ENCODE data around the gene TAPT1.
A peak's percentile ranks its signal among the peaks of the same experiment; 100 is the strongest.
"Not testable (repeated sequence)": the region's sequence is repeated elsewhere in the genome, so short reads cannot be mapped to it uniquely, and the experiment has no call there.

Gene TAPT1, protein sequence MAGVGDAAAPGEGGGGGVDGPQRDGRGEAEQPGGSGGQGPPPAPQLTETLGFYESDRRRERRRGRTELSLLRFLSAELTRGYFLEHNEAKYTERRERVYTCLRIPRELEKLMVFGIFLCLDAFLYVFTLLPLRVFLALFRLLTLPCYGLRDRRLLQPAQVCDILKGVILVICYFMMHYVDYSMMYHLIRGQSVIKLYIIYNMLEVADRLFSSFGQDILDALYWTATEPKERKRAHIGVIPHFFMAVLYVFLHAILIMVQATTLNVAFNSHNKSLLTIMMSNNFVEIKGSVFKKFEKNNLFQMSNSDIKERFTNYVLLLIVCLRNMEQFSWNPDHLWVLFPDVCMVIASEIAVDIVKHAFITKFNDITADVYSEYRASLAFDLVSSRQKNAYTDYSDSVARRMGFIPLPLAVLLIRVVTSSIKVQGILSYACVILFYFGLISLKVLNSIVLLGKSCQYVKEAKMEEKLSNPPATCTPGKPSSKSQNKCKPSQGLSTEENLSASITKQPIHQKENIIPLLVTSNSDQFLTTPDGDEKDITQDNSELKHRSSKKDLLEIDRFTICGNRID

DNA sequence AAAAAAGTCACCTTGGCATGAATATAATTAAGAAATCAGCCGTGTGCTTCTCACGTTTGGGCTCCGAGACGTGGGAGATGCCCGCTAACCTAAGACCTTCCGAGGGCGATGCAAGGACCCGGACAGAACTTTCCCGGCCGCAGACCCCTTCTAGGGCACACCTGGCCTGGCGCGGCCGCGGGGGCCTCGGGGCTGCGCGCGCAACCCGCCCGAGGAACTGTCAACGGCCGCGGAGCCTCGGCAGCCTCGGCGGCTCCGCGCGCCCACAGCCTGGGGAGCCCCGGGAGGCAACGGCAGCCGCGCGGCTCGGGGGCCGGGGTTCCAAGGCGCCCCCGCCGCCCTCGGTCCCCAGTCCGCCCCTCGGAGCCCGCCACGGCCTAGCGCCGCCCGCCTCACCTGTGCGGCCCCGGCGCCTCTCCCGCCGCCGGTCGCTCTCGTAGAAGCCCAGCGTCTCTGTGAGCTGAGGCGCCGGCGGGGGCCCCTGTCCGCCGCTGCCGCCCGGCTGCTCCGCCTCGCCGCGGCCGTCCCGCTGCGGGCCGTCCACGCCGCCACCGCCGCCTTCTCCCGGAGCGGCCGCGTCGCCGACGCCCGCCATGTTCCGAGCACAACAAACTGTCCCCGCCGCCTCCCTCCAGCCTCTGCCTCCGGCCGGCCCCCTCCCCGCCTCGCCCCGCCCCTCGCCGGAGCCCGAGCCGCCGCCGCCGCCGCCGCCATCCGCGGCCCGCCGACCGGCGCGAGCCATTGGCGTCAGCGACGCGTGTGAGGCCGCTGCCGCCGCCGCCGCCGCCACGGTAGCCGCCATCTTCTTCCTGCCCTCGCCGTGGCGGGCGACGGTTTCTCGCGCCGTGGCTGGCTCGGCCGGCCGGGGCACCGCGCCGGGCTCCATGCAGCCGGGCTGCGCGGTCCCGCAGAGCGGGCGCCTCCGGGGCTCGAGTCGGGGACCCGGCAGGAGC lies at the start of gene TAPT1:
TAPT1 (minus strand) TSS at position 609 of the 953 bp plus-strand sequence; CDS start at position 595, 14 bp downstream.
- H3K4me3 ChIP-seq (ENCODE audit: low read length): peak within 1 kb of the TSS; percentile 74
- H3K4me1 ChIP-seq (ENCODE audit: insufficient read depth, low read length): peaks cover 24% of the 10 kb centered on the region
- H2AFZ ChIP-seq (ENCODE audit: low read depth, low read length): peak within 1 kb of the TSS; percentile 50
- no peaks in the 10 kb centered on the region for H3K27me3 ChIP-seq (ENCODE audit: insufficient read depth, low read length)
- no peaks in the 10 kb centered on the region for H3K36me3 ChIP-seq (ENCODE audit: insufficient read depth, low read length)
- H3K9me3 ChIP-seq (ENCODE audit: low read length): no peaks in the 10 kb centered on the region

DNA sequence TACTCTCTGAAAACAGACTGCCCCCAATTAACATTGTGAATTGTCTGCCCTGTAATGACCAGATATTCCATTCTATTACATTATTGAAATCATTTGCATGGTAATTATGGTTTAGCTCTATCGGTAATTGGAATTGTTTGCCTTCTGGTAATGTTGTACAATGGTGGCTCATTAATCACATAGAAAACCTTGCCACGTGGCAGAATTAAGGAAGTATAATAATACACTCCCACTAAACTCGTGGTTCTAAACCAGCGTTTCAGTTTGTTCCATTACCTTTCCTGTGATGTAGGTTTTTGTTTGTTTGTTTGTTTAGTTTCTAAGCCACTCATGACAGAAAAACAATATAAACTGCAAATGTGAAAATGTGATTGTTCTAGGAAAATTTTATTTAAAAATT lies 45.1 kb upstream of the TAPT1 start:
- H3K4me3 ChIP-seq (ENCODE audit: low read length): no peak overlapping the region
- no peaks in the 10 kb centered on the region for H3K36me3 ChIP-seq (ENCODE audit: insufficient read depth, low read length)
- no peaks in the 10 kb centered on the region for H3K9me3 ChIP-seq (ENCODE audit: low read length)
- no peaks in the 10 kb centered on the region for H3K4me1 ChIP-seq (ENCODE audit: insufficient read depth, low read length)
- H3K27me3 ChIP-seq (ENCODE audit: insufficient read depth, low read length): no peaks in the 10 kb centered on the region
- H2AFZ ChIP-seq (ENCODE audit: low read depth, low read length): no peak overlapping the region

DNA sequence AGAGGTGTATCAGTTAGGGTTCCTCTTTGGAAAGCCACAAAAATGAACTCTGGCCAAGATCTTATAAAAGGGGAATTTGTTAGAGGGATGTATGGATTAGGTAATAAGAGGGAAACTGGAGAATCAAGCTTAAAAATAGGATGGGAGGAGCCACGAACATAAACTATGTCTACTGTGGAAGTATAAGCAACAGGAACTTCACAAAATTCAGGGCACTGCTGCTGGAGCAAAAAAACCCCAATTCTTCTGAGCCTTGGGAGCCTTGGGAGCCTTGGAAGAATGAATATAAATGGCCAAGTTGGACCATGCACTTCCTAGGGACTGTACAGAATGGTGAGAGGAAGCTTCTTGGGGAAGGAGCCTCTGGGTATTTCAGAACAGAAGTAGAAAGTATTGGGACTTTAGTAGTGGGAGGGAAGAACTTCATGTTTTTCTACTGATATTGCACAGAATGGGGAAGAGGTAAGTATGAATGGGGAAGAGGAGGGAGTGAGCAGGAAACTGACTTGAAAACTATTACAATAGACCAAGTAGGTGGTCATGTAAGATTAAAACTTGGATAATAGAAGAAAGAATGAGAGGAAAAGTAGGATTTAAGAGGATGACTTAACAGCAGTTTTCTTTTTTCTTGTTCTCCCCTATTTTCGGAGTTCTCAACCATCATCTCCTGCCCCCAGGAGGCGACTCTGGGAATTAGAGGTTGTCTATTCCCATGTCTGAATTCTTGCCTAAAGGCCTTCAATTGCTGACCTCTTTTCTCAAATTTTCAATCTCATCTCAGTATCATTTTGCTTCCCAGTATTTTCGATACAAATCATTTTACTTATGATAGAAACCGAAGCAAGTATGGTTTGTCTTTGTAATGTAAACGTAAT lies 44.4 kb upstream of the TAPT1 start:
- no peak overlapping the region for H3K4me3 ChIP-seq (ENCODE audit: low read length)
- H3K9me3 ChIP-seq (ENCODE audit: low read length): no peaks in the 10 kb centered on the region
- H3K27me3 ChIP-seq (ENCODE audit: insufficient read depth, low read length): no peaks in the 10 kb centered on the region
- no peaks in the 10 kb centered on the region for H3K36me3 ChIP-seq (ENCODE audit: insufficient read depth, low read length)
- H3K4me1 ChIP-seq (ENCODE audit: insufficient read depth, low read length): no peaks in the 10 kb centered on the region
- no peak overlapping the region for H2AFZ ChIP-seq (ENCODE audit: low read depth, low read length)

DNA sequence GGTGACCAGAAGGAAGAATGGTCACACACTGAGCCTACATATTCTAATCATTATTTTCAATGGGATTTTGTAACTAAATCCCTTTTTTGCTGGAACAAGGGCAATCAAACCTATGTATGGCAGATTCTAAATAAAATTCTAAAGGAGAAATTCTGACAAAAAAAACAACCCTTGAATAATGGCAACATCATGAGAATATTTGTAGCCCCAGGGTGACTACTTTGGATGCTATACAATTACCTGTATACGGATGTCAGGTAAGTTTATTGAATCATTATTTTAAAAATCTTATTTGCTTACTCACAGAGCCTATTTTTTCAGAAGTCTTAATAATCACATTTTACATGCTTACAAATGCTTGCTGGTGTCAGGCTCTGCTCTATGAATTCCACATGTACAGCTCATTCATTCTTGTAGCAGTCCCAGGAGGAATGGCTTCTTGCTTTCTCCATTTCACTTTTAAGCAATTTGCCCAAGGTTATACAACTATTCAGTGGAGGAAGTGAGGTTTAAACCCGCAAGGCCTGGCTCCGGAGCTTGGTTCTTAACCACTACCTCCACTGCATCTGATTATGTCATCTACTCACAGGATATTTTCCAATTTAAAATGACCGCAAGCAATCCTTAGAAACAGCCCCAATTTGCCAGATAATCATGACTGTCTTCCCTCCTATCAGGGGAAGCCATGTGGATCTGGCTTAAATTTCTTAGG lies 43.6 kb upstream of the TAPT1 start:
- H3K4me1 ChIP-seq (ENCODE audit: insufficient read depth, low read length); H3K9me3 ChIP-seq (ENCODE audit: low read length); H3K36me3 ChIP-seq (ENCODE audit: insufficient read depth, low read length); H3K27me3 ChIP-seq (ENCODE audit: insufficient read depth, low read length); H2AFZ ChIP-seq (ENCODE audit: low read depth, low read length); H3K4me3 ChIP-seq (ENCODE audit: low read length): not testable (repeated sequence)

DNA sequence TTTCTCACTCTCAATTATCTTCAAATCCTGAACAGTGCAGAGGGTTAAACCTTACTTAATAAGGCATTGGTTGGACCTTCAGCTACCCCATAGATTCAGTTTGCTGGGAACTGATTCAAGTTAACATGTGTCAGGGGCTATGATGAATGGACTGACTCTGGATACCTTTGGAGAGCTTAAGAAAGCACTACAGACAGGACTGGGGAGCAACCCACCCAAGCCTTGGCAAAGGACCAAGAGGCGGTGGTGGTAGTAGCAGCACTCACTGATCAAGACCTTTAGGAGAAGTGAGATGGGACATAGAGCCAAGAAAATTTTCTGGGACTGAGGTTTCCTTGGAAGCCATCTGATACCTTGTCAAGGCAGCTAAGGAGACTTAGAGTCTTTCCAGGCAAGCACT lies 43.0 kb upstream of the TAPT1 start:
- H3K36me3 ChIP-seq (ENCODE audit: insufficient read depth, low read length): no peaks in the 10 kb centered on the region
- H3K4me3 ChIP-seq (ENCODE audit: low read length): no peak overlapping the region
- H3K9me3 ChIP-seq (ENCODE audit: low read length): no peaks in the 10 kb centered on the region
- H2AFZ ChIP-seq (ENCODE audit: low read depth, low read length): no peak overlapping the region
- no peaks in the 10 kb centered on the region for H3K4me1 ChIP-seq (ENCODE audit: insufficient read depth, low read length)
- no peaks in the 10 kb centered on the region for H3K27me3 ChIP-seq (ENCODE audit: insufficient read depth, low read length)

DNA sequence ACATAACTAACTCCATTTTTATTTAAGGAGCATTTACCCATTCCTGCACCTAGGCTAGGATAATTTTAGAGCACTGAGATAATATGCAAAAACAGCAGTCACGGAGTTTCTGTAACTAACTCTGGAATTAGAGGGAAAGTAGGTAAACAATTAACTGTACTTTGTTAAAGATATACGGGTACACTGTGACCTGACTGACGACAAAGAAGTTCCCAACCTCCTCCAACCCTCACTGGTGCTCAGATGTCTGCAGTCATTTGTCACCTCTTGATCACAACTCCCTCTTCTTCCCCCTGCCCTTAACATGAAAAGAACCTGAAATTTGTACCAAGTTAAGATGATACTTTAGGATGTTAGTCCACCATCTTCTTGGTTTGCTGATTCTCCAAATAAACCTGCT lies 42.0 kb upstream of the TAPT1 start:
- no peaks in the 10 kb centered on the region for H3K27me3 ChIP-seq (ENCODE audit: insufficient read depth, low read length)
- no peaks in the 10 kb centered on the region for H3K4me1 ChIP-seq (ENCODE audit: insufficient read depth, low read length)
- no peaks in the 10 kb centered on the region for H3K36me3 ChIP-seq (ENCODE audit: insufficient read depth, low read length)
- H3K4me3 ChIP-seq (ENCODE audit: low read length): no peak overlapping the region
- no peaks in the 10 kb centered on the region for H3K9me3 ChIP-seq (ENCODE audit: low read length)
- H2AFZ ChIP-seq (ENCODE audit: low read depth, low read length): no peak overlapping the region

DNA sequence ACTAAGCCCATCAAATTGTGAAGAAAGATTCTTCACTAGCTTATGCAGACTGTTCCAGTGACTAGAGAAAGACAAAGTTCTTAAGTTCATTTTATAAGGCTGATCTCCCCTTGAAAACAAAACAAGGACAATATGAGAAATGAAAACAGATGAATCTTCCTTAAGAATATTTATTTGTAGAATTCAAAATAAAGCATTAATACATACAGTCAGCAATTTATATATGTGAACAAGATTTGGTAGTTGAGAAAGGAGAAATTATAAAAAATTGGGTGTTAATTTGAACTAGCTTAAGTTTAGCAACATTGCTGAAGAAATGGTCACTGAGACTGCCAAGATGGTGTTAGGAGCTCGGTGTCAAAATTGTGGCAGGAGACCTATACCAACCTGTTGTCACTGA lies 41.4 kb upstream of the TAPT1 start:
- H3K27me3 ChIP-seq (ENCODE audit: insufficient read depth, low read length): no peaks in the 10 kb centered on the region
- no peaks in the 10 kb centered on the region for H3K4me1 ChIP-seq (ENCODE audit: insufficient read depth, low read length)
- H3K36me3 ChIP-seq (ENCODE audit: insufficient read depth, low read length): no peaks in the 10 kb centered on the region
- no peak overlapping the region for H3K4me3 ChIP-seq (ENCODE audit: low read length)
- no peaks in the 10 kb centered on the region for H3K9me3 ChIP-seq (ENCODE audit: low read length)
- no peak overlapping the region for H2AFZ ChIP-seq (ENCODE audit: low read depth, low read length)

DNA sequence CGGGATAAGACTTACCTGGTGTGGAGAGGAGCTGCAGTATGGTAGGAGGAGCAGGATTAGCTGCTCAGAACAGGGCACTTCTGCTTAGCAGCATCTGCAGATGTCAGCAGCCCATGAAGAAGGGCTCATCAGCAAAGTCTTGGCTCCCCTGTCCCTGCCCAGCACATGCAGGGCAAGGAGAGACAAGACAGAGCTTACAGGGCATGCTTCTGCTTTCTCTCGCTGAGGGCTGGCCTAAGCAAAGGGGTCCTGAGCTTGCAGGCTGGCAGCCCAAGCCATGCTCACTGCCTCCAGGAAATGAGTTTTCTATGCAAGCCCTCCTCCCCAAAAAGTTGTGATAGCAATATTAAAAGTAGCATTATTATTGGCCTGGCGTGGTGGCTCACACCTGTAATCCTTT lies 39.5 kb upstream of the TAPT1 start:
- Histone ChIP-seq H3K4me3 (ENCODE audit: low read length) (no peak overlapping the region), H3K27me3 (ENCODE audit: insufficient read depth, low read length) (no peaks in the 10 kb centered on the region), H2AFZ (ENCODE audit: low read depth, low read length) (no peak overlapping the region), H3K9me3 (ENCODE audit: low read length) (no peaks in the 10 kb centered on the region), H3K4me1 (ENCODE audit: insufficient read depth, low read length) (no peaks in the 10 kb centered on the region), H3K36me3 (ENCODE audit: insufficient read depth, low read length) (no peaks in the 10 kb centered on the region)

DNA sequence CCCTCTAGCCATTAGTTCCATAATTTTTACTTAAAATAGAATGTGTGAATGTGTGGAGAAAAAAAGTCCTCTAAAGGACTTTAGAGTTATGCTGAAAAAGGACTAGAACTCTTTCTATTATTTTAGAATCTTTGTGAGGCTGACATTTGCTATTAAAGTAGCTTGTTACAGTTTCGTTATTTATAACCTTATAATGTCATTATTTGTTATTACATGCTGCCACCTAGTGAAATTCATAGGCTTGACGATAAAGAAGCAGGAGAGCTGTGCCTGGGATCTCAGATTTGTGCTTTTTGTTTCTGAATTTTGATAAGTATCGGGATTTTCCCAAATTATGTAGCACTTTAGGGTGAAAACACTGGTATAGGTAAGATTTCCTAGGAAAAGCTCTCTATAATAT lies 38.5 kb upstream of the TAPT1 start:
- Histone ChIP-seq H3K9me3 (ENCODE audit: low read length) (no peaks in the 10 kb centered on the region), H3K4me3 (ENCODE audit: low read length) (no peak overlapping the region), H2AFZ (ENCODE audit: low read depth, low read length) (no peak overlapping the region), H3K27me3 (ENCODE audit: insufficient read depth, low read length) (no peaks in the 10 kb centered on the region), H3K4me1 (ENCODE audit: insufficient read depth, low read length) (no peaks in the 10 kb centered on the region), H3K36me3 (ENCODE audit: insufficient read depth, low read length) (no peaks in the 10 kb centered on the region)

DNA sequence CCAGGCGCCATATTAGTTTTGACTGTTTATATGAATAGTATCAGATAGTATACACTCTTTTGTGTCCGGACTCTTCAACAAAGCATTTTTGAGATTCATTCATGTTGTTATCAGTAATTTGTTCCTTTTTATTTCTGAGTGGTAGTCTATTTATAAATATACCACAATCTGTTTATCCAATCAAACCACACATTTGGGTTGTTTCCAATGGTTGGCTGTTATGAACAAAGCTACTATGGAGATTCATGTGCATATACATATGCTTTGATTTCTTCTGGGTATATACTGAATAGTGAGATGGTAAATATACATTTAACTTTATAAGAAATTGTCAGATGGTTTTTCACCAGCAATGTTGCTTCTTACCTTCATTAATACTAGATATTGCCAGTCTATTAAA lies 36.8 kb upstream of the TAPT1 start:
- Histone ChIP-seq H3K4me1 (ENCODE audit: insufficient read depth, low read length) (no peaks in the 10 kb centered on the region), H3K36me3 (ENCODE audit: insufficient read depth, low read length) (no peaks in the 10 kb centered on the region), H3K27me3 (ENCODE audit: insufficient read depth, low read length) (no peaks in the 10 kb centered on the region), H2AFZ (ENCODE audit: low read depth, low read length) (no peak overlapping the region), H3K4me3 (ENCODE audit: low read length) (no peak overlapping the region), H3K9me3 (ENCODE audit: low read length) (no peaks in the 10 kb centered on the region)

DNA sequence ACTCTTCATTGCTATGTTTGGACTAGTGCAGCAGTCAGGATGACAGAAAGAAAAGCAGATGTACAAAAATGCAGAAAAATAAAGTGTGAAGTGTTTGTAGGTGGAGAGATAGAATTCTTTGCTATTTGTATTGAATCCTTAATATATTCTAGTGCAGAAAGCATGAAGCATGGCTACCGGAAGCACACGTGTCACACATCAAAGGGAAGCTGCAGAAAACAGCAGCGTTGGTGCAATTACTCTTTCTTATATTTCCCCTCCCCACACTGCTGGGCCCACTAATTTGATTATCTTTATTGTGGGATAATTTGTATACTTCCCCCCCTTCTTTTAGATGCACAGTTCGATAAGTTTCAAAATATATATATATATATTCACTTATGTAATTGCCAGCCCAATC lies 35.9 kb upstream of the TAPT1 start:
- no peaks in the 10 kb centered on the region for H3K9me3 ChIP-seq (ENCODE audit: low read length)
- no peaks in the 10 kb centered on the region for H3K27me3 ChIP-seq (ENCODE audit: insufficient read depth, low read length)
- no peaks in the 10 kb centered on the region for H3K4me1 ChIP-seq (ENCODE audit: insufficient read depth, low read length)
- H3K4me3 ChIP-seq (ENCODE audit: low read length): no peak overlapping the region
- H2AFZ ChIP-seq (ENCODE audit: low read depth, low read length): no peak overlapping the region
- no peaks in the 10 kb centered on the region for H3K36me3 ChIP-seq (ENCODE audit: insufficient read depth, low read length)

DNA sequence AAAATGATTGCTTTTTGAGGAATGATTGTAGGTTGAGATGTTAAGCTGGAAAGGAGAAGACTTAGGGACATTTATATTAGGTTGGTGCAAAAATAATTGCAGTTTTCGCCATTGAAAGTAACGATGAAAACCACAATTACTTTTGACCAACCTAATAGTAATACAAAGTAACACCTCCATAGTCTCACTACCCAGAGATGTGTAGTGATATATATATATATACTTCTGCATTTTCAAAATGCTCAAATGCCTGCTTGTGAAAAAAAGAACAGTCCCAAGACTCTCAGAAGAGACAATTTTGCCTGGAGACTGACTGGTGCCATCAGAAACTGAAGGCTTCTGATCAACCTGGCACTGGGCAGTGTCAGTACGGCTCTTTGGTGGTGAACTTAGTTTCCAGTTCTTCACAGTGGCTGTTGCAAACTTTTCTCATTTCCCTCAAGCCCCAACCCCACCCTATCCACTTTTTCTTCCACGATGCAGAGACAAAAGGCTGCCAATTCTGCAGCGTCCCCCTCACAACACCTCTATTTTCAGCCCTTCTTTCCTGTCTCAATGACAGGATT lies 35.1 kb upstream of the TAPT1 start:
- peaks cover 3% of the 10 kb centered on the region for H3K9me3 ChIP-seq (ENCODE audit: low read length)
- no peak overlapping the region for H2AFZ ChIP-seq (ENCODE audit: low read depth, low read length)
- H3K4me1 ChIP-seq (ENCODE audit: insufficient read depth, low read length): no peaks in the 10 kb centered on the region
- H3K4me3 ChIP-seq (ENCODE audit: low read length): no peak overlapping the region
- H3K36me3 ChIP-seq (ENCODE audit: insufficient read depth, low read length): peaks cover 3% of the 10 kb centered on the region
- H3K27me3 ChIP-seq (ENCODE audit: insufficient read depth, low read length): no peaks in the 10 kb centered on the region

All from neuron (in vitro differentiated cells).